ENCODE results near the gene XYLT1. TPM values are rescaled to one million over a fixed set of nuclear protein-coding genes. Genes with fewer than 3 reads are reported as not detected.
"Not testable (repeated sequence)": the region's sequence is repeated elsewhere in the genome, so short reads cannot be mapped to it uniquely, and the experiment has no call there.

Gene XYLT1
- total RNA-seq, 1 experiment from 2014 or later = 13.0 TPM

- not testable (repeated sequence) for H3K27me3 ChIP-seq (replicated peaks); H3K4me3 ChIP-seq; H3K27ac ChIP-seq; H3K36me3 ChIP-seq; DNase-seq (ENCODE audit: low read depth in 1 of 2, low spot score in 2 of 2); H3K9me3 ChIP-seq (replicated peaks)
- peaks cover 10% of the 10 kb centered on the region for H3K4me1 ChIP-seq (replicated peaks)
Measured at GRCh38 chr16:17335406-17335805, 135.4 kb downstream of the XYLT1 start.

DNA sequence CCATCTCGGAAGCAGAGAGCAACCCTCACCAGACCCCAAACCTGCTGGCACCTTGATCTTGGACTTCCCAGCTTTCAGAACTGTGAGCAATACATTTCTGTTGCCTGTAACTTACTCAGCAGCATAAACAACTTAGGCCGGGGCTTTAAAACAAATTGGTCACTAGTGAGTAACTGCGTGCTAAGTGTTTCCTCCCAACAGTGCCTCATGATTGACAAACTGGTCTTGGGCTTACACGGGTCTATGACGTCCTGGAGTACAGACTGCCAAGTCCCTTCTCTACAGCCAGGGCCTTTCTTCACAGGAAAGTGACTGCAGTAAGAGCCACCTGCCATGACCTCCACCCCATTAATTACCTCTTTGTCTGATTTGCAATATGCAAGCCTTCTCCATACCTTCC is 136.7 kb downstream of the XYLT1 start:
- no peak overlapping the region for H3K27ac ChIP-seq
- DNase-seq (ENCODE audit: low read depth in 1 of 2, low spot score in 2 of 2) = peak in 1 of 2 experiments; percentile 20
- H3K36me3 ChIP-seq = no peaks in the 10 kb centered on the region
- H3K9me3 ChIP-seq (replicated peaks) = no peaks in the 10 kb centered on the region
- H3K27me3 ChIP-seq (replicated peaks) = no peaks in the 10 kb centered on the region
- H3K4me1 ChIP-seq (replicated peaks) = peaks cover 7% of the 10 kb centered on the region; the same call in 1 of the 2 replicates
- H3K4me3 ChIP-seq = no peak overlapping the region

GRCh38 chr16:17333229-17333628 is 137.5 kb downstream of the XYLT1 start:
- Histone ChIP-seq H3K9me3 (replicated peaks) (no peaks in the 10 kb centered on the region), H3K4me3 (no peak overlapping the region), H3K27ac (no peak overlapping the region), H3K36me3 (no peaks in the 10 kb centered on the region), H3K27me3 (replicated peaks) (no peaks in the 10 kb centered on the region), H3K4me1 (replicated peaks) (peaks cover 7% of the 10 kb centered on the region; the same call in 1 of the 2 replicates)
- no peak for DNase-seq (ENCODE audit: low read depth in 1 of 2, low spot score in 2 of 2)

DNA sequence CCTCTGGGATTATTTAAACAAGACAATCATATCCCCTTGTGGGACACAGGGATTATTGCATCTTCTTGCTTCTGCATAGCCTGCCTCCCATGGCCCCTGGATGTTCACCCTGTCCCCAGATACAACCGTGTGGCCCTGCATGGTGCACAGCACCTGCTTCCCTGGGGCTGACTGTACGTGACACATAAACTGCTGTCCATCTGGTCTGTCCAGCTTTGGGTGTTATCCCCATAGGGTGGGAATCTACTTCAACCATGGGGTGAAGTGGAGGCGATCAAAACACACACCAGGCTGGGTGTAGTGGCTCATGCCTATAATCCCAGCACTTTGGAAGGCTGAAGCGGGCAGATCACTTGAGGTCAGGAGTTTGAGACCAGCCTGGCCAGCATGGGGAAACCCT is 138.8 kb downstream of the XYLT1 start:
- no peak overlapping the region for H3K27ac ChIP-seq
- H3K9me3 ChIP-seq (replicated peaks) = no peaks in the 10 kb centered on the region
- DNase-seq (ENCODE audit: low read depth in 1 of 2, low spot score in 2 of 2) = no peak
- H3K27me3 ChIP-seq (replicated peaks) = no peaks in the 10 kb centered on the region
- no peak overlapping the region for H3K4me3 ChIP-seq
- H3K36me3 ChIP-seq = no peaks in the 10 kb centered on the region
- H3K4me1 ChIP-seq (replicated peaks) = peaks cover 7% of the 10 kb centered on the region; the same call in 1 of the 2 replicates

- DNase-seq (ENCODE audit: low read depth in 1 of 2, low spot score in 2 of 2) = no peak
- no peaks in the 10 kb centered on the region for H3K9me3 ChIP-seq (replicated peaks)
- no peaks in the 10 kb centered on the region for H3K27me3 ChIP-seq (replicated peaks)
- H3K4me1 ChIP-seq (replicated peaks) = peaks cover 7% of the 10 kb centered on the region; the same call in 1 of the 2 replicates
- no peak overlapping the region for H3K27ac ChIP-seq
- H3K36me3 ChIP-seq = no peaks in the 10 kb centered on the region
- H3K4me3 ChIP-seq = no peak overlapping the region
Measured at GRCh38 chr16:17331071-17331607, 139.6 kb downstream of the XYLT1 start.

GRCh38 chr16:17330044-17330443 is 140.7 kb downstream of the XYLT1 start:
- Histone ChIP-seq H3K27me3 (replicated peaks) (no peaks in the 10 kb centered on the region), H3K4me3 (no peak overlapping the region), H3K27ac (no peak overlapping the region), H3K4me1 (replicated peaks) (peaks cover 7% of the 10 kb centered on the region; the same call in 1 of the 2 replicates), H3K9me3 (replicated peaks) (no peaks in the 10 kb centered on the region), H3K36me3 (no peaks in the 10 kb centered on the region)
- DNase-seq (ENCODE audit: low read depth in 1 of 2, low spot score in 2 of 2) = no peak

GRCh38 chr16:17329391-17329790 is 141.4 kb downstream of the XYLT1 start:
- H3K9me3 ChIP-seq (replicated peaks) = no peaks in the 10 kb centered on the region
- no peak overlapping the region for H3K27ac ChIP-seq
- H3K27me3 ChIP-seq (replicated peaks) = no peaks in the 10 kb centered on the region
- H3K36me3 ChIP-seq = no peaks in the 10 kb centered on the region
- peaks cover 7% of the 10 kb centered on the region; the same call in 1 of the 2 replicates for H3K4me1 ChIP-seq (replicated peaks)
- no peak for DNase-seq (ENCODE audit: low read depth in 1 of 2, low spot score in 2 of 2)
- no peak overlapping the region for H3K4me3 ChIP-seq

DNA sequence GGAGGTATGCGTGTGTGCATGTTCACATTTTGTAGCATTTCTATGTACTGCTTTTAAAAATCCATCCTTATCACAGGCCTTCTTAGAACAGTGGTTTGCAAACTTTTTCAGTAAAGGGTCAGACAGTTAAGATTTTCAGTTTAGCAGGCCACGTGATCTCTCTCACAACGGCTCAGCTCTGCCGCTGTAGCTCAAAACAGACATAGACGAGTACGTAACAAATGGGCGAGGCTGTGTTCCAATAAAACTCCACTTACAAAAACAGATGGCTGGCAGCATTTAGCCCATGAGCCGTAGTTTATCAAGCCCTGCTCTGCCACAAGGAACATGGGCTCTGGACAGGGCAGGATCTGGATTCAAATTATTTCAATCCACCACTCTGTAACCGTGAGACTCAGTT is 141.8 kb downstream of the XYLT1 start:
- Histone ChIP-seq H3K4me3 (no peak overlapping the region), H3K27ac (no peak overlapping the region), H3K36me3 (no peaks in the 10 kb centered on the region), H3K9me3 (replicated peaks) (no peaks in the 10 kb centered on the region), H3K27me3 (replicated peaks) (no peaks in the 10 kb centered on the region), H3K4me1 (replicated peaks) (peaks cover 3% of the 10 kb centered on the region; the same call in 1 of the 2 replicates)
- DNase-seq (ENCODE audit: low read depth in 1 of 2, low spot score in 2 of 2) = no peak

DNA sequence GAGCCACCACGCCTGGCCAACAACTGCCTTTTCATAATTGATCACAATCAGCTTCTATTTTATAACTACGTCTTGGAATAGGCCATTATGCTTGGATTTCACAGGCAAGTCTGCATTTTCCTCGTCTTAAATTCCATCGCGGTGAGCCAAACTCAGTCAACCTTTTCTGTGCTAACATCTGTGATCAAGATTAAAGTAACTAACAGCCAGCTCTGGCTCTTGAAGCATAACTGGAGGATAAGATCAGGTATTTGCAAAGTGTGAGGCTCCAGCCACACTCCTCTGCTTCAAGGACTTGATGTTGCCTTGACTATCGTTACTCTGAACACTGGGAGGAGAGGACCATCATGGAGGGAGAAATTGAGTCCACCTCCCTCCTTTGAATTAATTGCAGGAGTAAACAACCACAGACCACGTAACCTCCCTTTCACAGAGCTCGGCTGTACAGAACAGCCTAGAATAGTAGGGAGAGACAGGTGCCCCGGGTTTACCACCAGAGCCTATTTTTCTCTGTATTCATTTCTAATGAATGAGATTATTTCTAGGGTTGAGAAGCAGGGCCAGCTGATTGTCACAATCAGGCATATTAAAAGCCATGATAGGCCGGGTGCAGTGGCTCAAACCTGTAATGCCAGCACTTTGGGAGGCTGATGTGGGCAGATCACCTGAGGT is 143.0 kb downstream of the XYLT1 start:
- no peak for DNase-seq (ENCODE audit: low read depth in 1 of 2, low spot score in 2 of 2)
- H3K36me3 ChIP-seq = no peaks in the 10 kb centered on the region
- H3K27me3 ChIP-seq (replicated peaks) = no peaks in the 10 kb centered on the region
- no peak overlapping the region for H3K4me3 ChIP-seq
- no peaks in the 10 kb centered on the region for H3K4me1 ChIP-seq (replicated peaks)
- no peak overlapping the region for H3K27ac ChIP-seq
- no peaks in the 10 kb centered on the region for H3K9me3 ChIP-seq (replicated peaks)

DNA sequence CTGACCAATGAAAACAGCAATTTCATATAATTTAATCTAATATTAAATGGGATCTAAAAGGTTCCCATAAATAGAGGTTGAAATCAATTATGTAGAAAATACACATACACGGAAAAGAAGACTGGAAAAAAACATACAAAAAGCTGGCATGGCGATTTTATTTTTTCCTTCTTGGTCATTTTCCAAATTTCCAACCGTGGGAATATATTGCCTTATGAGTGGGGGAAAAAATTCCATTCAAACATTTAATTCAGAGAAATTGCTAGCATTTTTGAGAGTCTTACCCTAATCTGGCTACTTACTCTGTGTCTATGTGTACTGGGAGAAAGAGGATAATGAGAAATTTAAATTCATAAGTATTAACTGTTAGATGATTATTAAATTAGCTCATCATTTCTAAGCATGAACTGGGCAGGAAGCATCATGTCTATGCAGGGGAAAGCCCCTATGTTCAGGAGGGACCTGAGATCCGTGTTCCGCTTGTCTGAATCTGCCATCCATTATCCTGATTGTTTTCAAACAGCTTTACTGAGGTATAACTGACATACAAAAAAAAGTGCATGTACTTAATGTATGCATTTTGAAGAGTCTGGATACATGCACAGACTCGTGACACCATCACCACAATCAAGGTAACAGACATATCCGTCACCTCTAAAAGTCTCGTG is 145.2 kb downstream of the XYLT1 start:
- Histone ChIP-seq H3K9me3 (replicated peaks) (no peaks in the 10 kb centered on the region), H3K4me3 (no peak overlapping the region), H3K4me1 (replicated peaks) (no peaks in the 10 kb centered on the region; the same call in 1 of the 2 replicates), H3K36me3 (no peaks in the 10 kb centered on the region), H3K27me3 (replicated peaks) (no peaks in the 10 kb centered on the region), H3K27ac (no peak overlapping the region)
- DNase-seq (ENCODE audit: low read depth in 1 of 2, low spot score in 2 of 2) = no peak

GRCh38 chr16:17324451-17324850 is 146.3 kb downstream of the XYLT1 start:
- H3K9me3 ChIP-seq (replicated peaks) = no peaks in the 10 kb centered on the region
- no peaks in the 10 kb centered on the region for H3K27me3 ChIP-seq (replicated peaks)
- no peak for DNase-seq (ENCODE audit: low read depth in 1 of 2, low spot score in 2 of 2)
- no peak overlapping the region for H3K4me3 ChIP-seq
- no peaks in the 10 kb centered on the region for H3K36me3 ChIP-seq
- H3K4me1 ChIP-seq (replicated peaks) = no peaks in the 10 kb centered on the region; the same call in 1 of the 2 replicates
- H3K27ac ChIP-seq = no peak overlapping the region

GRCh38 chr16:17323171-17323570 is 147.6 kb downstream of the XYLT1 start:
- H3K36me3 ChIP-seq = no peaks in the 10 kb centered on the region
- no peaks in the 10 kb centered on the region; the same call in 1 of the 2 replicates for H3K4me1 ChIP-seq (replicated peaks)
- no peak overlapping the region for H3K27ac ChIP-seq

GRCh38 chr16:17321824-17322223 is 148.9 kb downstream of the XYLT1 start:
- no peak for DNase-seq (ENCODE audit: low read depth in 1 of 2, low spot score in 2 of 2)
- H3K4me1 ChIP-seq (replicated peaks) = no peaks in the 10 kb centered on the region; the same call in 1 of the 2 replicates
- H3K9me3 ChIP-seq (replicated peaks) = no peaks in the 10 kb centered on the region
- H3K27ac ChIP-seq = no peak overlapping the region
- no peaks in the 10 kb centered on the region for H3K36me3 ChIP-seq
- no peak overlapping the region for H3K4me3 ChIP-seq
- no peaks in the 10 kb centered on the region for H3K27me3 ChIP-seq (replicated peaks)

More at GRCh38 chr16:17323171-17323570, 147.6 kb downstream of the XYLT1 start:
- no peaks in the 10 kb centered on the region for H3K9me3 ChIP-seq (replicated peaks)
- DNase-seq (ENCODE audit: low read depth in 1 of 2, low spot score in 2 of 2) = no peak
- H3K27me3 ChIP-seq (replicated peaks) = no peaks in the 10 kb centered on the region
- H3K4me3 ChIP-seq = no peak overlapping the region

- DNase-seq (ENCODE audit: low read depth in 1 of 2, low spot score in 2 of 2) = no peak
- Histone ChIP-seq H3K4me3 (no peak overlapping the region), H3K36me3 (no peaks in the 10 kb centered on the region), H3K27me3 (replicated peaks) (no peaks in the 10 kb centered on the region), H3K9me3 (replicated peaks) (no peaks in the 10 kb centered on the region), H3K4me1 (replicated peaks) (no peaks in the 10 kb centered on the region; the same call in 1 of the 2 replicates), H3K27ac (no peak overlapping the region)
Measured at GRCh38 chr16:17320009-17320408, 150.8 kb downstream of the XYLT1 start.
